HG02981 (cell line): ENCODE data around the gene SHQ1.
A peak's percentile ranks its signal among the peaks of the same experiment; 100 is the strongest.
"Not testable (repeated sequence)": the region's sequence is repeated elsewhere in the genome, so short reads cannot be mapped to it uniquely, and the experiment has no call there.

Source experiments
- ATAC-seq: cut with Tn5 transposase; IDR thresholded peaks from one replicate; pipeline ENCODE4 v1.9.1; 2021; ENCODE audit warnings: mild to moderate bottlenecking, moderate library complexity; ENCODE audit not compliant: unreplicated experiment

The SHQ1 gene

DNA sequence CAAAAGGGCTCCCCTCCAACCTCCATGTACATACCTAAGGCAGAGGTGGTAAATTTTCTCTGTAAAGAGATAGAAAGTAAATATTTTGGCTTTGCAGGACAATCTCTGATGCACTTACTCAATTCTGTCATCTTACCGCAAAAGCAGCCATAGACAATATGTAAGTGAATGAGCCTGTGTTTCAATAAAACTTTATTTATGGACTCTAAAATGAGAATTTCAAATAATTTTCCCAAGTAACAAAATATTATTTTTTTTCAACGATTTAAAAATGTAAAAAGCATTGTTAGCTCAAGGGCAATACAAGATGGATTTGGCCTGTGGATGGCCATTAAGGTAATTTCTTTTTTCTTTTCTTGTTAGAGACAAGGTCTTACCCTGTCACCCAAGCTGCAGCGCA, 44.7 kb downstream of the SHQ1 start:
- no peak for ATAC-seq

DNA sequence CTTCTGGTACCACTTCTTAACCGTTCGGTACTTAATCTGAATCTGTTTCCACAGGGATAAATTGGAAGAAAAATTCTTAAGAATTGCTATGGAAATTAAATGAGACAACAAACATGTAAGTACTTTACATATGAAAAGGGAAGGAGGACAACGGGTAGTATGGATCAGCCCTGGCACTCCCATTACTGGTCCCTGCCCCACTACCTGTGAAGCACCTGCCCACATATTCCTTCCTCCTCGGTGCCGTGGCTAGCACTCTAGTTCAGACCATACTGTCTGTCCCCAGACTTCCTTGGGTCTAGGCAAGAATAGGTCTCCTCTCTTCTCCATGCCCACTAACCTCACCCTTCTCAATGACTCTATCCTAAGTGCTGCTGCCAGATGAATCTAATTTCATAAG, 46.2 kb downstream of the SHQ1 start:
- ATAC-seq = no peak

DNA sequence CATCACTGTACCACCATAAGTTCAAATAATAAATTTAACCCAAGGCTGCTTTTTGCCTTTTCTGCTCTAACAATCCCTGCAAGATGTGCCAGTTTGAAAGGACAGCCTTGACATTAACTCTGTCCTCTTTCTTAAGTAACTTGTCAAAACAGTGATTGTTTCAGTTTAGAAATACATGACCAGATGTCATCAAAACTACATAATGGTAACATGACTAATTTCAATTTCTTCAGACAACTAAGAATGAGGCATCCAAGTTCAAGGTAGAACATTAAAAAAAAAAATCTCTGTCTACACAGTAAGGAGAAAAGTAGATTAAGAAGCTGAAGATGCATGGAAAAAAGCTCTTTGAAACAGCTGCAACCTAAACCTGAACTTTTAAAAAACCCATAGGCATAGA, 47.4 kb downstream of the SHQ1 start:
- no peak for ATAC-seq

DNA sequence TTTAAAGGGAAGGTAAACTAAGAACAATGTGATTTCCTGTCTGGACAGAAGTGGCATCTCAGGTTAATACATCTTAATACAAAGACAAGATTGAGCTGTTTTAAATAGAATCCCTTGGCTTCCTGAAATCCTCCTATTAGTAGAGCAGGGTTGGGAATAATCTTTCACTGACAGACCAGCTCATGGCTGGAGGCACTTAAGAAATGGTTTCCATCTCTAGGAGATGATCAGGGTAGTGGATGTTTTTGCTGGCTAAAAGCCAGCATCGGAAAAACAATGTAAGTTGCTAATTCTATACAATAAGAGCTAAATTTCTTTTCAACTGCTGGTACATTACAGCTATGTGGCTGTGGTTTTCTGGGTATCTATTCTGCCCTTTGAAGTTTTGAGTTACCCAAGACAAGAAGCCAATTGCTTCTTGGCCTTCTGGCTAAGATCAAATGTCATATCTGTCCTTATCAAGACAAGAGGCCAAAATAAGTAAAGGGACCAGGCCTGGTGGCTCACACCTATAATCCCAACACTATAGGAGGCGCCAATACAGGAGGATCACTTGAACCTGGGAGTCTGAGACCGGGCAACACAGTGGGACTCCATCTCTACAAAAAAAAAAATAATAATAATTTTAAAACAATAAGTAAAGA, 49.6 kb downstream of the SHQ1 start:
- ATAC-seq = no peak

DNA sequence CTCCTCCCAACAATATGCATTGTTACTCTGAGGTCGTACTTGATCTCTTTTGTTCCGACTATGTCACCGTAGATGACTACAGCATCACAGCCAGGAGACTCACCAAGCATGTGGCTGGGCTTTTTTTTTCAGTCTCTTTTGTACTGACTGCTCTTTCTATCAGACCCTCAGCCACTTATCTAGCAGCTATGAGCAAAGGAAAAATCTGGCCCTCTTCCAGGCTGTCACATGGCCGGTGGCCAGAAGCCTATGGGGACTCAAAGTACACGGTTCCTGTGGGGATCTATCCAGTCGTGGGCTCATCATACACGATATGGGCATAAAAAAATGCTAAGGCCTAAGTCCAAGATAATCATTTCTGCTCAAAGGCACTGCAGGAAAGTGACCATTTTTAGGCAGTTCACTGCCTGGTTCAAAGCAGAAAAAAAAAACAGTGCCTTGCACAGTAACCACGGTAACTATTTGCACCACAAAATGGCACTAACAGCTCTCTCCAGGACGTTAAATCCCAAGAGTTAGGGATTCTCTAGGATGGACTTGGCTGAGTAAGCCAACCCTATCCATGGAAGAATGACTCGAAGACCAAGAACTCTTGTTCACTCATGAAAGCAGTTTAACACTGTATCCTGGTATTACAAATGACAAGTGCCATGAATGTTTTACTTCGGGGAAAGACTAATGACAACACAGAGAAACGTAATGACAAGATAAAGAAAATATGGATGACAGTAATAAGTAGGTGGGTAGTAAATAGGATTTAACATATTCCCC, 50.3 kb downstream of the SHQ1 start:
- ATAC-seq = no peak

DNA sequence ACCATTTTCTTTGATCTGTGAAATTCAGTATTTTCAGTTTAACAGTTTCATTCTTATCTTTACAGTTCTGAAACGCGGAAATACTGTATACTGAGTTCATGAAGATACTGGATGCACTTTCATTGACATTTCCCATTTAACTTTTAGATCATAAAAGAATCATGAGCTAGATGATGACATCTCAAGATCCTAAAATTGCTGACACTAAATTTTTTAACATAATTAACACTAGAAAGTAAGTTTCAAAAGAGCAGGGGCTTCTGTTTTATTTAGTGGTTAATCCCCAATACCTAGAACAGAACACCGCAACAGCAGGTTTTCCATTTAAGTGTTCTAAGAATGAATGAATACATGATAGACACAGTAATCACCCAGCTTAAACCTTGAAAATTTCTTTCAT, 54.2 kb downstream of the SHQ1 start:
- no peak for ATAC-seq

DNA sequence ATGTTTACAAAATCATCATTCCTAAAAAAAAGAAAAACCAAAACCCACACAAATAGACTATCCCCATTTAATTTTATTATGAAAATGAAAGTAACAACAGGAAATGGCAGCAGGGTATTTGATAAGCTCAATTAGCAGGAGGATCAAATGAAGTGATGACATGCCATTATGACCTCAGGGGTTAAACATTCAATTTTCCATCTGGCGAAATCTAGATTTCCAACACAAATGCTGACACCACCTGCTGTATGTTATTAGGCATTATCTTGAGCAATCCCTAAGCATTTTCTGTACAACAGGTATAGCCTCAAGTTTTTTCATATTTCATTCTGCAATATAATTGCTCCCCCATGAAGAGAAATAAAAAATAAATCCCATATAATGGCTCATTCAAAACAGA, 57.1 kb downstream of the SHQ1 start:
- ATAC-seq = no peak

DNA sequence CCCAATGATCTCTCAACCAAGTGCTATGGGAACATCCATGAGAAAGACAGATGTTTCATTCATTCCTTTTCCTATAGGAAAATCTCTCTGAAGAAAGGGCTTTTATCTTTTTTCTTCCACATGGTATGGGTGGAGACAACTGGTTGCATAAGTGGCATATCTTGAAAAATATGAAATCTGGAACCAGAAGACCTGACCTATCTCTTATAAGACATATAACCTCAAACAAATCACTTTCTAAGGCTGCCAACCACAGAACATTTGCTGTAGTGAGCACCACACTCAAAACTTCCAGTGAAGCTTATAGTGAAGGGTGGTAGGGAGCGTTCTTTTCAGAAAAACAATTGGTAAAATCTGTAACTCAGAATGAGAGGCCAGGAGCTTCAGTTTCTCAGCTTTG, 58.5 kb downstream of the SHQ1 start:
- ATAC-seq = no peak

DNA sequence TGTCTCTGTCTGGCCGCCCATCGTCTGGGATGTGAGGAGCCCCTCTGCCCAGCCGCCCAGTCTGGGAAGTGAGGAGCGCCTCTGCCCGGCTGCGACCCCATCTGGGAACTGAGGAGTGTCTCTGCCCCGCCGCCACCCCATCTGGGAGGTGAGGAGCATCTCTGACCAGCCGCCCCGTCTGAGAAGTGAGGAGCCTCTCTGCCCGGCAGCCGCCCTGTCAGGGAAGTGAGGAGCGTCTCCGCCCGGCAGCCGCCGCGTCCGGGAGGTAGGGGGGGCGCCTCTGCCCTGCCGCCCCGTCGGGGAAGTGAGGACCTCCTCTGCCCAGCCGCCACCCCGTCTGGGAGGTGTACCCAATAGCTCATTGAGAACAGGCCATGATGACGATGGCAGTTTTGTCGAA, 60.0 kb downstream of the SHQ1 start:
- ATAC-seq = not testable (repeated sequence)

DNA sequence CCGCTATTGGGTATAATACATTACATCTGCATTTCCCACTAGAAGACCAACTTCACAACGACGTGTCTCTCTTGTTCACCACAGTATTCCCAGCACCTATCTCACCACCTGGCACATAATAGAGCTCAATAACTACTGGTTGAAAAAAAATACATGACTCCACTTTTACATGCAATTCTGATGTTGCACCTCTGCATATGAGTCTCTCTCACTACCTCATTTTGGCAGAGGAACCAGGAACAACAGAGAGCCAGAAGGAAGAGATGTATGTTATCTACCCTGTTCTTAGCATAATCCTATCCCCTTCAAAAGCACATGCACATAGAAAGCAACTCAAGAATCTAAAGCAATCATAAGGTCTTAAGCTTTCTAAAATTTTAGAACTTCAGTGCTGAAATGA, 61.6 kb downstream of the SHQ1 start:
- no peak for ATAC-seq

DNA sequence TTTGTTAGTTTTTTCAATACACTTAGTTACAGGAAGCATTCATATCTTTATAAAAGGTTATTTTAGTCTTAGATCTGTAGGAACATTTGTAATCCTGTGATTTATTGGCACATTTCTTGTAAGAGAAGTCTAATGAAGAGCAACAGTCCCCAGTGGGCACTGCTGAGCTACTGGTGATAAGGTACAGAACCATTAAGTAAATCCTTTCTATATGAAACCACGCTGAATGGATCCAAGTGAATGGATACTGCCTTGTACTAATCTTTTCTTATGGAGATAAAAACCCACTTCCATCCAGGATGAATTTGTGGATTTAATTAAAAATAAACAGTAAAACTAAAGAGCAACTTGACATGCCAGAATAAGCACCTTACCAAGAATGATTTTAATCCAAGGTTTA, 64.0 kb downstream of the SHQ1 start:
- no peak for ATAC-seq

DNA sequence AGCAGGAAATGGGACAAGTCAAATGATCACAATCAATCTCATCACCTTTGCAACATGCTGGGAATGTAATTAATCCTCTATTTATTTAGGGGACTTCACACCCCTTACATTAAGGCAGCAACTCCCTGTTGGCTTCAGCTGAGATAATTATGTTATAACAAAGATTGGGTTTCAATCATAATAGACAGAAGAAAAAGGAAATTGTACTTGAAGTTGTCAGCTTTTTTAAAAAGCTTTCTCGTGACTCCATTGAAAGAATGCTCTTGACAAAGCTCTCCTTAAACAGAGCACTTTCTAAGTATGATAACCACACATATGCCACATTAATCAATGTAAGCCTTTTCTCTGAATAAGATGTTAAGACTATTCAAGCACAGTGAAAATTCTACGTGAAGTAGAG, 65.7 kb downstream of the SHQ1 start:
- ATAC-seq = no peak

DNA sequence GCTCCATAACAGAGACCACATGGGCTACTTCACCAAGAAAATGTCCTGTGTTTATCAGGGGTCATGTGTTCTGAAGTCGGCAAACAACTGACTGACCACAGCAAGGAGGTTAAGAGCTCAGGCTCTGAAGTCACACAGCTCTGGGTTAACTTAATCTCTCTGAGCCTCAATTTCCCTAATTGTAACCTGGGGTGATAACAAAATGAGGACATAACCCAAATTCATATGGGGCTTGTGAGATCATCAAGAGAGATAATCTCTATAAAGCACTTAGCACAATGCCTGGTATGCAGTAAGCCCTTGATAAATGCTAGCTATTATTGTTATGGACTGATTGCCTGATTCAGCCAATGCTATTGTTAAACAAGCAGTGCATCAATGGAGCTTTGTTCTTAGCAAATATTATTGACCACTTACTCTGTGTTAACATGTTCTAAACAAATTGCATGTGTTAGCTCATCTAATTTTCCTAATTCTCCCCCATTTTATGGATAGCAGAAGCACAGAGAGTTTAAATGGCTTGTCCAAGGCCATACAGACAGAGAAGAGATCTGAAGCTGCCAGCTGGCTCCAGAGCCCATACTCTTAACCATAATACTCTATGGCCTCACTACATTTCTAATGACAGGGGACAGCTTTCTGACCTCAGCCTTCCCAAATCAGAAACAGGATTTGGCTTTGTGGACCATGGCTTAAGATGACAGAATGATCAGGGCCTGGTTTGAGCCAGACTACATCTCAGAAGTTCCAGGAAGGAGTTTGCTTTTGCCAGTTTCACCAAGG, 78.3 kb downstream of the SHQ1 start:
- no peak for ATAC-seq

DNA sequence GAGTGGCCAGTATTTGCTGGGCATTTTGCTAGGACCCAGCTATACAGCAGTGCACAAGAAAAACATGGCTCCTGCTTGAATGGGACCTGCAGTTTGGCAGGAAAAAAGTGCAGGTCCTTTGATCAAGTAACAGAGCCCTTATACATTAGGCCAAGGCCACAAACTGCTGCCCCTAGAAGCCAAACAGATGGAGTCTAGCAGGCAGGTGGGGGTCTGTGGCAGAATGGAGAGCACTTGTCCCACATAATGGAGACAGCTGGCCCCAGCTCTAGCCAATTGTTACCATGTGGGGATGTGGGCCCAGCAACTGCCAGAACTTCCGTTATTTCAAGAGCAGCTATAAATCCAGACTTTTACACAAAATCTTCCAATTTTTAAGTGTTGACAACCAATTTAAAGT, 79.3 kb downstream of the SHQ1 start:
- ATAC-seq = no peak

DNA sequence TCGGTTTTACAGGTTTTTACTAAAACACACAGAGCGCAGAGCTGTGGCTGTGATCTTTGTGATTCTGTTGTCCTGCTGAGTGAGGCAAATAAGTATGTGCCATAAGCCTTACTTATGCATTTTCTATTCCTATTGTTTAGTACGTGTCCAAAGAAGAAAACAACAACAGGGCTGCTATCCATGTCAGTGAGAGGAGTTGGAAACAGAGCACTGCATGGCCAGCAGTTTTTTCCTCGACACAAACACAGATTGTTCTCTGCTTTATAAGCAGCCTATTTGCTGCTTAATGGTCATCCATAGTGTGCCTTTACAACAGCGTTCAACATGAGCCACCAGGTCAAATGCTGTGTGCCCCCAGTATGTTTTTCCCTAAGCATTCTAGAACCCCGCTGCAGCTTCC, 79.8 kb downstream of the SHQ1 start:
- ATAC-seq = no peak

DNA sequence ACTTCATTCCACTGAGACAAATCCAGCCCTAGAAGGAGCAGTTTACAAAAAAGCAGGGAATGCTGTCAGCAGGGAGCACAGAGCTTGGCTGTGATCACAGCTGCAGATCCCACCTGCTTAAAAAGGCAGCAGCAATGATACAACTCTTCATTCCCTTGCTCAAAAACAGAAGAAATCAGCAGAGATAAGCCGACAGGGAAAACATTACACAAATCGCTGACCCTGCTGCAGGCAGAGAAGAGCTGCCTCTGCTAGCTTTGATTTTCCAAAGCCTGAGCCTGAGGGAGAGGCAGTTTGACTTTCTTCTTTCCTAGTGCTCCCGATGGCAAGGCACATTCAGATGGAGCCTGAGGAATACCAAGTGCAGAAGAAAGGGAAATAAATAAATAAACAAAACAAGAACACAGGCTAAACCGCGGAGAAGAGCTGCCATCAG, 80.2 kb downstream of the SHQ1 start:
- no peak for ATAC-seq

DNA sequence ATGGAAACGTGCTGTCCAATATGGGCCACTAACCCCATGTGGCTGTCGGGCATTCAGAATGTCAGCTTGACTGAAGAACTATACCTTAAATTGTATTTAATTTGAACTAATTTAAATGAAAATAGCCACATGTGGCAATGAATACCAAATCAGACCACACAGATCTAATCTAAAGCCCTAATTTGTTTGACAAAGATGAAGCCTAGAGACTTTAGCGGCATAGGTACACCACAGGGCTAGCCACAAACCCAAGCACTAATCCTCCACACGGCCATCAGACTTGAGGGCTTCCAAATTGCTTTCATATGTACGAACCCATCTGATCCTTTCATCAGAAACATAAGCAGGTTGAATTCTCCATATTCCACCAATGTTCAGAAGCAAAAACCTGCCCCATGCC, 81.4 kb downstream of the SHQ1 start:
- ATAC-seq = no peak

DNA sequence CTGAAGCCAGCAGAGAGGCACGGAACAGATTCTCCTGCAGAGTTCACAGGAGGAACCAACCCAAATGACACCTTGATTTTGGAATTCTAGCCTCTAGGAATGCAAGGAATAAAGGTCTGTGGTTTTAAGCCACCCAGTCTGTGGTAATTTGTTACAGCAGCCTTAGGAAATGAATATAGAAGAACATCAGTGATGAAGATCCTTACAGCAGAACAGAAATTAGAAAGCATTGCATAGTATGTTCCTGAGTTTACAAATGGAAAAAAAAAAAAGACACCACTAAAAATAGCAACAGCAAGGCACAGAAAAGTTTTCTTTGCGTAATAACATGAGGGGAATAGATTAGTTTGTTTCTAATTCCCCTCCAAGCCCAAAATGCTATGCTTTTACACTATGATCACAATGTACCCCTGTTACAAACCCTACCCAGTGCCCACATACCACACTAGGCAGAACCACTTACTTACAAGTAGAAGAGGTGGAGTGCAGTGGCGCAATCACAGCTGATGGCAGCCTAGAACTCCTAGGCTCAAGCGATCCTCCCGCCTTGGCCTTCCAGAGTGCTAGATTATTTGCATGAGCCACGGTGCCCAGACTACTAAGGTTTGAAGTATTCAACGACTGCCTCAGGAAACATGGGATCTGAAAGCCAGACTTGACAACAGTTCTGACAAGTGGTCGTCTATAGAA, 84.3 kb downstream of the SHQ1 start:
- ATAC-seq = no peak

DNA sequence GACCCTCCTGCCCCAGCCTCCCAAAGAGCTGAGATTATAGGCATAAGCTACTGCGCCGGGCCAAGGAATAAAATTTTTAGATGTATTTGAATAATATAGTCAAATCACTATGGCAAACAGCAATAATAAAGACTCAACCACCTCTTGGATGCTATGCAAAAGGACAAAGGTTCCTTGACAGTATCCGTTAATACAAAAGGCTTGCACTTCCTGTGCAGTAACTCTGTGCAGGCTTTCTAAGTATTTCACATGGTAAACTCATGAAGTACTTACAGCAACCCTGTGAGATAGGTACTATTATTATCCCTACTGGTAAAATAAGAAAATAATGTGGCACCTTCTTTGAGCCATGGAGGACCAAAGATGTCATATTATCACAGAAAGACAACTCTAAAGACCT, 86.8 kb downstream of the SHQ1 start:
- no peak for ATAC-seq

DNA sequence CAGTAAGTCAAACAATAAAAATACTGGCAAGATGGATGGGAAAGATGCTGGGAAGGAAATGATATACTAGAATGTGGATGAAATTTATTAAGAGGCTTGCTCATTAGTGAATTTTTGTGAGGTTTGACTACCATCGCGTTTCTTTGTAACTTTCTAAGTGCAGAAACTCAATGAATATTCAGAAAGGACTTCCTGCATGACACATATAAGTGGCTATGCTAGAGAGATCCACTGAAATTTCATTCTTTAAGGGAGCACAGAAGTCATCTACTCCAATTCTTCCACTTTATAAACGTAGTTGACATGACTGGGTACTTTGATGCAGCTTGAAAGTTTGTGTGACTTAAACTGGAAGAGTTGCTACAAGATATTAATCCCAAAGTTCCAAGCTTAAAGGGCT, 88.0 kb downstream of the SHQ1 start:
- ATAC-seq = no peak

DNA sequence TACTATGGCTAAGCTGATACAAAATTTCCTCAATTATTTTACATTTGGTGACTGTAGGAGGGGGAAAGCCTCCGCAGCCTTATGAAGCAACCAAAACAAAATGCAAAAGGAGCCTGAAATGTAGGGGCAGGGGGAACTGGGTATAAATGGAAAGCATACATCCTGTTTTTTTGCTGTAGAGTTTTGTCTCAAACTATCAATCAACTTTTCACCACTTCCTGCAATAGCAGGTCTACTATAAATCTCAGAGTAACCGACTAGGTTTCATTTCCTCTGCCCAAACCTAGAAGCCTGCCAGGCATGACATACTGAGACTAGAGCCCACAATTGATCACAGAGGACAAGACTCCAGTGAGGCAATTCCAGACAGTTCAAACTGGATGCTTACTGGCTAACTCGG, 91.3 kb downstream of the SHQ1 start:
- ATAC-seq = peak; percentile 100
